Left lobe of liver (tissue), 2 donors: Measurements from ENCODE around the gene EFCAB11. TPM values are rescaled to one million over a fixed set of nuclear protein-coding genes. Genes with fewer than 3 reads are reported as not detected.

Source experiments
- ATAC-seq: fragments of 200-7000 bp; cut with Tn5 transposase; one replicate; pipeline ENCODE4 v1.9.1; 2020; ENCODE audit warnings: mild to moderate bottlenecking, moderate library complexity
- DNase-seq: peaks from one replicate; pipeline ENCODE4 v3.0.0-alpha.2; 2020; ENCODE audit warnings: low spot score
- total RNA-seq: library from RNA; stranded (reverse); gene quantifications from one replicate; pipeline ENCODE4 v1.2.1, GENCODE V29; 2021
- donor health status: DM: no; HTN: no; CAD: no; lungs with moderate emphysema.
- donor health status: DM: no; HTN: yes; CAD: no.

EFCAB11 gene
- total RNA-seq, 1 donor from 2014 or later, result 1.2 TPM

DNA sequence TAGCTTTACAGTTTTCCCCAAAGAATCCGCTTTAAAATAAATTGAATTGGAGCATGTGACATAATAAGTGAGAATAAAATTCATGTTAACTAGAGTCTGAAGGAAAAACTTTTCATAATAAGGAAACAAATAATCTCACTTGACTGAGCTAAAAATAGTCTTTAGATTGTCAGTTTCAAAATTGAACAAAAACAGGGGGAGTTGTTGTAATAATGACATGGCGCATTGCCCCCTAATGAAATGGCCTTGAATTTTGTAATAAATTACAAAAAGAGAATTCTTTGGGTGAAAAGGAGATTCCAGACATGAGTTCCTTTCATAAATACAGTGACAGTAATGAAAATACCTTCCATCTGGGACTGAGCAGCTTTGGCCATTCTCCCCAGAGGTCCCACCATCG lies 178.6 kb downstream of the EFCAB11 start:
- no peak for DNase-seq
- ATAC-seq, result no peak

DNA sequence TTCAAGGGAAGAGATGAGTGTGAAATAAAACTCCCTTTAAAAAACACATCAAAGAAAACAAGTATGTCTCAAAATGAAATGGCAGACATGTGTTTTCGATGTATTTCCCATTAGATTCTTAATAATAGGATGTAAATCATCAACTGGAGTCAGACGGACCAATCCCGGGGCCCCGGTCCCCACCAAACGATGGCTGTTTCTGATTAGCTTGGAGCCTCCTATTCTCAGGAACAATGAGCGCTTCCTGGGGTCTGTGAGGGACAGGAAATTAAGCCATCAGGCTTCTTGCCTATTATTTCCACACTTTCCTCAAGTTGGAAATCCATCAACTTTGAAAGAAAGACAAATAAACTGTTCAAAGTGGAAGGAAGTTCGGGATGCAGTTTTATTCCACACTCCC lies 179.4 kb downstream of the EFCAB11 start:
- no peak for DNase-seq
- ATAC-seq, result no peak

DNA sequence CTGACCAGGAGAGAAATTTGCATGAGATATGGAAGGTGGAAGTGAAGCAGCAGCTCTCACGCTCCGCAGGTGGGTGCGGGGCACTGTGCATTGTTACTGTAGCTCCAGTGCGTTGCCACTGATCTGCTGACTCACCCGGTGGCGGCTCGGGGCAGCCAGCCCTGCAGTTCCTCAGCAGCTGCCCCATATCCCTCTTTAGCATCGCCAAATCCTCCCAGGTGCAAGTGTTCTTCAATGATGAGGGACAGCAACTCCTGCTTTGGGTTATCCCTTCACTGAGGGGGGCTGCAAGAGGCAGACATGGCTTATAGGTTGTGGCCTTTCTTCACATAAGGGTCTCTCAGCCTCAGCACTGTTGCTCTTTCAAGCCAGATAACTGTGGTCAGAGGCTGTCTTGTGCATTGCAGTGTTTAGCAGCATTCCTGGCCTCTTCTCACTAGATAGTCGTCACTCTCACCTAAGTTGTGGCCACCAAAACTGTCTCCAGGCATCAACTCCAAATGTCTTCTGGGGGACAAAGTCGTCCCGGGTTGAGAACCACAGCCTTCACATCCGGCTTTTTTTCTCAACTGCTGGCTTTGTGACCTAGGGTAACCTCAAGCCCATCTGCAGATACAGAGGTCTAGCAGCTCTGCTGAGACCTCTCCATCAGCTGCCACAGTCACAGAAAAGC lies 180.8 kb downstream of the EFCAB11 start:
- ATAC-seq, result no peak
- DNase-seq, result no peak

DNA sequence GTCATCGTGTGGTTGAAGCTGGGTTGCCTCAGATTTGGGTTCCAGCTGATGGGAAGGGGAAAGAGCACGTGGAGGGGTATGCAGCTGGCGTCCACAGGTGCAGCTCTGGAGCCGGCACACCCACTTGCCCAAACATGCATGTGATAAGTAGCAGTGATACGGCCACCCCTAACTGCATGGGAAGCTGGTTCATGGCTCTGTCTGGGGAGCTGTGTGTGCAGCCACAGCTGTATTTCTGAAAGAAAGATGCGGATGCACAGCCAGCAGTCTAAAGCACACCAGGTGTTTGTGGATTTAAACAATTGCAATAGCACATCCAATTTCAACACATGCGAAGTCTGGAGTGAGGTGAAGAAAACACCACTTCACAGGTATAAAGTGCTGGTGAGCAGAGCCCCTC lies 181.4 kb downstream of the EFCAB11 start:
- no peak for ATAC-seq

DNA sequence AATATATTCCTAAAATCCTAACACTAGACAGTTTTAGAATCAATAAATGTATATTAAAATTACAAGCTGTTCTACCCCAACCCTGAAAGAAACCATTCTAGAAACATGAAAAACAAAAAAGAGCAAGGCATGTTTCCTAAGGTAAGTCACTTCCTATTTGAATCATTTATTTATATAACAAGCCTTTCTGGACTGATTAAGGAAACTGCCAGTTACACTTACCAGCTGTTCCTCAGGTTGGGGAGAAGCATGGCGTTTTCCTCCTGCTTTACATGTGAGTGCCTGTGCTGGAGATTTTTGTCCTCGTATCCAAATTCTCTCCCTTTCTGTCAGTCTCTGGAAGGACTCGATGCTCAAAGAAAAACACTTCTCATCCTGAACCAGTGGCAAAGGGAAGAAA lies 183.3 kb downstream of the EFCAB11 start:
- ATAC-seq (no peak), DNase-seq (no peak)

More for the DNA sequence above, 181.4 kb downstream of the EFCAB11 start:
- no peak for DNase-seq

DNA sequence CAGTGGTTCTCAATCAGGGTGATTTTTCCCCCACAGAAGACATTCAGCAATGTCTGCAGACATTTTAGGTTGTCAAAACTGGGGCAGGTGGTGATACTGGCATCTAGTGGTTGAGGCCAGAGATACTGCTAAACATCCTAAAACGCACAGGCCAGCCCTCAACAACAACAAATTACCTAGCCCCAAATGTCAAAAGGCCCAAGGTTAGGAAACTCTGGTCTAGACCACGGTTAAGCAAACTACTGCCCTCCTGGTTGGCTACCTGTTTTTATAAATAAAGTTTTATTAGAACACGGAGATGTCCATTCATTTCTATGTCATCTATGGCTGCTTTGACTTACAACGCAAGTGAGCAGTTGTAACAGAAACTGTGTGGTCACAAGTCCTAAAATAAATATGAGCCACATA lies 186.7 kb downstream of the EFCAB11 start:
- ATAC-seq, result peak; percentile 99
- DNase-seq, result peak; percentile 58

DNA sequence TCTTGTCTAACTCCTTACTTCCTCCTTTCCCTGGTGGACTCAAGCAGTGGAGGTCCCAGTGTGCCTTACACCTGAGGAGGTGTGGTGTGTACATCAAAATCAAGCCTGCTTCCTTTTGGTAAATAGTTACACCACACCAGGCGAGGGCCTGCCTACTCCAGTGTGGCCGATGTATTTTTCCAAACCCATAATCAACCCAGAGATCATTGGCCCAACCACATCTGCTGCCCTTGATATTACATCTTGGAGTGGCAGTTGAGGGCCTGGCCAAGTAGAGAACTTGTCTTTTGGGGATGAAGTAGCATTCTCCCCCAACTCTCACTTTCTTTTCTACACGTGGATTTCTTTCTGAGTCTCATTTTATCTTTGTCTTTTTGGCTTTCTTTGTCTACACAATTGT lies 187.4 kb downstream of the EFCAB11 start:
- no peak for DNase-seq
- no peak for ATAC-seq

DNA sequence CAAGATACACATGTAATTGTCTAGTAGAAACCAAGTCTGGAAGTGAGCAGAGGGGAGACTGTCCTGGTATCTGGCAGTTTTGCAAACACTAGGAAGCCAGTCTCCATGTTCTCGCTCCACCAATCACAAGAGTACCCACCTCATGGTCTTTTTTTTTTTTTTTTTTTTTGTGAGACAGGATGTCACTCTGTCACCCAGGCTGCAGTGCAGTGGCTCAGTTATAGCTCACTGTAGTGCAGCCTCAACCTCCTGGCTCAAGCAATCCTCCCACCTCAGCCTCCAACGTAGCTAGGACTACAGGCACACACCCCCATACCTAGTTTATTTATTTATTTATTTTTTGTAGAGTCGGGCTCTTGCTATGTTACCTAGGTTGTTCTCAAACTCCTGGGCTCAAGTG lies 189.2 kb downstream of the EFCAB11 start:
- ATAC-seq (no peak), DNase-seq (no peak)

DNA sequence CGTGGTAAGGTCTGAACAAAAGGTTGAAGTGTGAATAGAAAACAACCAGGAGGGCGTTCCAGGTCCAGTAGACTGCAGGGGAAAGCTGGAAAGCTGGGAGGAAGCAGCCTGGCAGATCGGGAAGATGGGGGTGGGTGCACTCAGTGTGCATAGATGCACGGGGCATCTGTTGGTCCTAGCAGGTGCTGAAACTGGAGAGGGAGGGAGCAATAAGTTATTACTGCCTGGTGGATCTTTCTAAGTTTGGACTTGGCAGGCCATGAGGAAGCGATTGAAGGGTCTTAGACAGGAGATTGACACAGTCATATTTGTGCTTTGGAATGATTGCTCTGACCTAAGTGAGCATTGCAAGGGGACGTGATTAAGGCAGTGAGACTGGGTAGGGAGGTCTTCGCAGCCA lies 194.4 kb downstream of the EFCAB11 start:
- DNase-seq, result no peak
- ATAC-seq, result no peak

DNA sequence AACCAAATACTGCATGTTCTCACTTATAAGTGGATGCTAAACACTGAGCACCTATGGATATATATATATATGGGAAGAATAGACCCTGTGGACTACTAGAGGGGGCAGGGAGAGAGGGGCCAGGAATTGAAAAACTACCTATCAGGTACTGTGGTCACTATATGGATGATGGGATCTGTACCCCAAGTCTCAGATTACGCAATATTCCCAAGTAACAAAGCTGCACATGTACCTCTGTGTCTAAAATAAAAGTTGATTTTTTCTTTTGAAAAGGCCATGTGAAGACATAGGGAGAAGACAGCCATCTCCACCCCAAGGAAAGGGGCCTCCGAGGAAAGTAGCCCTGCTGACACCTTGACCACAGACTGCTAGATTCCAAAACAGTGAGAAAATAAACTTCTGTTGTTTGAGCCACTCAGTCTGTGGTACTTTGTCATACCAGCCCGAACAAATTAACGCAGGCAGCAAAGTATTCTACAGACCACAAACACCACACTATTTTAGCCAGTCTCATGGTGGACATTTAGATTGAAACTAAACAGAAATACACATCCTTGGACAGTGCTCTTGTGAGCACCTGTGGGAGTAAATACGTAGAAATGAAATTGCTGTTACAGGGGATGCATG lies 197.1 kb downstream of the EFCAB11 start:
- DNase-seq (no peak), ATAC-seq (no peak)

DNA sequence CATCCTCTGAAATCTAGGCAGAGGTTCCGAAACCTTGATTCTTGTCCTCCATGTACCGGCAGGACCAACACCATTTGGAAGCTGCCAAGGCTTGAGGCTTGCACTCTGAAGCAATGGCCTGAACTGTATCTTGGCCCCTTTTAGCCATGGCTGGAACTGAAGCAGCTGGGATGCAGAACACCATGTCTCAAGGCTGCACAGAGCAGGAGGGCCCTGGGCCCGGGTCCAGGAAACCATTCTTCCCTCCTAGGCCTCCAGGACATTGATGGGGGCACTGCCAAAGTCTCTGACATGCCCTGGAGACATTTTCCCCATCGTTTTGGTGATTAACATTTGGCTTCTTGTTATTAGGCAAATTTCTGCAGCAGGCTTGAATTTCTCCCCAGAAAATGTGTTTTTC lies 198.7 kb downstream of the EFCAB11 start:
- no peak for DNase-seq
- ATAC-seq, result no peak

DNA sequence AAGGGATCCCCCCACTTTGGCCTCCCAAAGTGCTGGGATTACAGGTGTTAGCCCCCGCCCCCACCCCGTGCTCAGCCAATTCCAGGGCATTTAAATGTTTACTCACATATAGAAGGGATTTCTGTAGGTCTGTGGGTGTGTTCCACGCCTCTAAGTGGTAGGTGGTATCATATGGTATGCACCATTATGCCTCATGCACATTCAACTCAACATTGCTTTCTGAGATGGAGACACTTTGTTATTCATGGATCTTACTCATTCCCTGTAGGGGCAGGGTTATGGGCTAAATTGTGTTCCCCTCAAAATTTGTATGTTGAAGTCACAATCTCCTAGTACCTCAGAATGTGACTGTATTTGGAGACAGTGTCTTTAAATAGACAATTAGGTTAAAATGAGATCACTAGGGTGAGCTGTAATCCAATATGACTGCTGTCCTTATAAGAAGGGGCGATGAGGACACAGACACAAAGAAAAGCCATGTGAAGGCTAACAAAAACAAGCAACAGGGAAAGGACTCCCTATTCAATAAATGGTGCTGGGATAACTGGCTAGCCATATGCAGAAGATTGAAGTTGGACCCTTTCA lies 200.6 kb downstream of the EFCAB11 start:
- ATAC-seq, result no peak
- DNase-seq, result no peak

DNA sequence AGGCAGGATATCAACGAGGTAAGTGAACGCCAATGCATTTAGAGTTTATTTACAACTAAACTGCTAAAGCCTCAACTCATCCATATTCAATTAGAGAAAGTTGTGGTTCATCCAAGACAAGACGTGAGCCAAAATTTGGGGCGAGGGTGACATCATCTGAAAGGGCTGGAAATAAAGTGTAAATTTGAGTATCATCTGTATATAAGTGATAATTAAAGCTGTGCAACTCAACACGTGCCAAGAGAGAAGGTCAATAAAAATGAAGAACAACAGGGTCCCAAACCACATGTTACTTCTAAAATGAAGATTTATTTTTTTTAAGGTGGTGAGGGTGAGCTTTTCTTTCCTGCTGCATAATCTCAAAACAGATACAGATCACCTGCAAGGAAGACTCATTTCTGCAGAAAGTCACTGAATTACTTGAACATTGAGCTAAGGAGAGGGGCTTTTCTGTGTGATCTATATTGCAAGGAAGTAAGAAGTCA lies 203.6 kb downstream of the EFCAB11 start:
- no peak for DNase-seq
- ATAC-seq, result no peak

DNA sequence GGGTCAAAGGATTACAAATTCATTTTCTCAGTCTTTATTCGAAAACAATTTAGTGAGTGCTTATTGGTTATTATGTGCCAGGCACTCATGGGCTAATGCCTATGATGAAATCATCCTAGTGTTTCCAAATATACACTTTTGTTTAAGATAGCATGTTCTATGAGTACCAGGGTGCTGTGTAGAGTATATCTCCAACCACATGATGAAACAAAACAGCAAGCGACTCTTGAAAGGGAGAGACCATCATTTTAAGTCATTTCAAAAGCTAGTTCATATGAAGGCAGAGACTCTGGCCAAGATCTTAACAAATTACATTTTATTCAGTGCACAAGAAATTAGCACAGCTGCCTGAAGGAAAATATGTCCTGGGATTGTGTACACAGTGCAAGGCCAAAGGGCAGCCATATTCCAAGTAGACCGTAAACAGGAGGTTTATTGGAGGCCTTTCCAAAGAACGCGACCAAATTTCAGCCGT lies 204.2 kb downstream of the EFCAB11 start:
- ATAC-seq, result no peak

DNA sequence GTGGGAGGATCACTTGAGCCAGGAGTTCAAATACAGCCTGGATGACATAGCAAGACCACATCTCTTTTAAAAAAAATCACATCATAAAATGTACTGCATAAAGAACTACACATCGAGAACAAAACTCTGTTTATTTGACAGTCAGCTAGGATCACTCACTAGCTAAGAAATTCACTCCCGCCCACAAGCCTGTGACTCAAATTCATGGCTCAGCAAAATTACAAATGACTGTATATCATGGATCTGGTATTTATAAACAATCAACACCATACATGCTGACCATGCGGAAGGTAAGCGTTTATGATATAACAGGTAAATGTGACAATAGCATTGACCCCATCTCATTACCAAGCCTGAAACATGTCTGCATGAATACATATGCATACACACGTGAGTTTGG lies 206.5 kb downstream of the EFCAB11 start:
- ATAC-seq, result no peak
- DNase-seq, result no peak

More for the DNA sequence above, 204.2 kb downstream of the EFCAB11 start:
- no peak for DNase-seq

DNA sequence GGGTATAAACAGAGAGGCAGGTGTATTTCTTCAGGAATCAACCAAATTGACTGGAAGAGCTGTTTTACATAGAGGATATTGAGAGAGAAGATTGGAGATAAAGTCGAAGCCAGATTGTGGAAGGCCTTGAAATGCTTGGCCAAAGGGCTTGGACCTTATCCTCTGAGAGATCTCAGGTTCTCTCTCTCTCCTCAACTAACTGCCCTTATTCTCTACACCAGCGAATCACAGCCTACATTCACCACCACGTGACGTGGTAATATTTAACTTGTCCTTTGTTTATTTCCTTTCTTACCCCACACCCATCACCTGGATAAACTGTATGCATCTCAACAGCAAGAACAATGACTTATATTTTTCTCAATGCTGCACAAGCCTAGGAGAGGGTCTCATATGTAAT lies 207.4 kb downstream of the EFCAB11 start:
- no peak for DNase-seq
- ATAC-seq, result no peak

DNA sequence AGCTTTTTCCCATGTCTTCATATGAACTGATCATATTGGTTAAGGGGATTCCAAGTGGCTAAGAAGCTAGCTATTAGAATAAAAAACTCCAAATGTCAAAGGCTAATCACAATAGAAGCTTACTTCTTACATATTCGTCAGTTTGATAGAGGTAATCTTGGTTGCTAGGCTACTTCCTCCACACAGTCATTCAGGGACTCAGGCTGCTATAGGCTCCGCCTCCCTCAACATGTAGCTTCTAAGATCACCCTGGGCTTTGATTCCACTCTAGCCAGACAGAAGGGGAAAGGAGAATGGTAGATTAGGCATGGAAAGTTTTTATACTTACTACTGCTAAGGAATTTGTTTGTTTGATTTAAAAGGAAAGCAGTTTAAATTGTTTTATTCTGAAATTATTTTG lies 207.9 kb downstream of the EFCAB11 start:
- no peak for ATAC-seq
- no peak for DNase-seq

DNA sequence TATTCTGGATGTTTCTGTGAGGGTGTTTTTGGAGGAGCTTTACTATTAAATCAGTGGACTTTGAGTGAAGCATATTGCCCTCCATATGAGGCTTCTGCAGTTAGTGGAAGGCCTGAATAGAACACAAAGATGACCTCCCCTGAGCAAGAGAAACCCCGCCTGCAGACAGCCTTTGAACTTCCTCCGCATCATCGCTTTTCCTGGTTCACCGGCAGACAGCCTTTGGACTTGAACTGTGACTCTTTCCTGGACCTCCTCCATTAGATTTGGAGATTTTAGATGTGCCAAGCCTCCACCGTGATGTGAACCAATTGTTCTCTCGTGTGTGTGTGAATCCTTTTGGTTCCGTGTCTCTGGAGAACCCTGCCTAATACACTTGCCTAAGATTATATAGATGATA lies 208.4 kb downstream of the EFCAB11 start:
- DNase-seq, result peak; percentile 65

More for the DNA sequence above, 208.4 kb downstream of the EFCAB11 start:
- ATAC-seq, result peak; percentile 94
